Amygdala (tissue), 56 donors: ENCODE results near the gene DACT2.

Source experiments
- DNase-seq, 56 donors: peaks; one replicate each; lab custom pipeline; 2025; lab: John Stamatoyannopoulos, UW

The DACT2 gene

DNA sequence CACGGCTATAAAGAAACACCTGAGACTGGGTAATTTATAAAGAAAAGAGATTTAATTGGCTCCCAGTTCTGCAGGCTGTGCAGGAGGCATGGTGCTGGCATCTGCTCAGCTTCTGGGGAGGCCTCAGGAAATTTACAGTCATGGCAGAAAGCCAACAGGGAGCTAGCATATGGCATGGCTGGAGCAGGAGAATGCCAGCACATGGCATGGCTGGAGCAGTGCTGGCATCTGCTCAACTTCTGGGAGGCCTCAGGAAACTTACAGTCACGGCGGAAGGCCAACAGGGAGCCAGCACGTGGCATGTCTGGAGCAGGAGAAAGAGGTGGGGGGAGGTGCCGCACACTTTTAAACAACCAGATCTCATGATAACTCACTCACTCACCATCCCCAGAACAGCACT lies 32.5 kb upstream of the DACT2 start:
- DNase-seq: no peak

DNA sequence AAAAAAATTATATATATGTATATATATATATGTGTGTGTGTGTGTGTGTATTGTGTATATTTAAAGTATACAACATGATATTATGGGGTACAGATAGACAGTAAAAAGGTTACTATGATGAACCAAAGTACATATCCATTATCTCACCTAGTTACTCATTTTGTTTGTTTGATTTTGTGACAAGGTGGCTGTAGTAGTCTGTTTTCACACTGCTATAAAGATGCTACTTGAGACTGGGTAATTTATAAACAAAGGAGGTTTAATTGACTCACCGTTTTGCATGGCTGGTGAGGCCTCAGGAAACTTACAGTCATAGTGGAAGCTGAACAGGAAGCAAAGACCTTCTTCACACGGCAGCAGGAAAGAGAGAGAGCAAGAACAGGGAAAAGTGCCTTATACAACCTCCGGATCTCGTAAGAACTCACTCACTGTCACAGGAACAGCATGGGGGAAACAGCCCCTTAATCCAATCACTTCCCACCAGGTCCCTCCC lies 30.2 kb upstream of the DACT2 start:
- DNase-seq: no peak

DNA sequence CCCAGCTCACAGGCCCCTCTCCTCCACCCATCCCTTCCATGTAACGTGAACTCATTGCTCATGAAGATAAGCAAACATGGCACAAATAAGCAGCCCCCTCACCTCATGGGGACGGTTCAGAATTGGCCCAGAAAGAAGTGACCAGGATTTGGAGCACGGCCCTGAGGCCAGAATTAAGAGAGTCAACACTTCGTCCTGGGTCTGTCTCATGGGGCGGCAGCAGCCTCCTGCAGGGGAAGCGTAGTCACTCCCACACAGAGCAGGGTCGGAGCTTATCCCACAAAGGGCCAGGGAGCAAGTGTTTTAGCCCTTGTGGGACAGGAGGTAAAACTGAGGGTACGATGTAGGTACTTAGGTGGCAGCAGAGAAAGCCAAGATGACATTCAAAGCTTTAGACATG lies 28.6 kb upstream of the DACT2 start:
- DNase-seq: no peak

DNA sequence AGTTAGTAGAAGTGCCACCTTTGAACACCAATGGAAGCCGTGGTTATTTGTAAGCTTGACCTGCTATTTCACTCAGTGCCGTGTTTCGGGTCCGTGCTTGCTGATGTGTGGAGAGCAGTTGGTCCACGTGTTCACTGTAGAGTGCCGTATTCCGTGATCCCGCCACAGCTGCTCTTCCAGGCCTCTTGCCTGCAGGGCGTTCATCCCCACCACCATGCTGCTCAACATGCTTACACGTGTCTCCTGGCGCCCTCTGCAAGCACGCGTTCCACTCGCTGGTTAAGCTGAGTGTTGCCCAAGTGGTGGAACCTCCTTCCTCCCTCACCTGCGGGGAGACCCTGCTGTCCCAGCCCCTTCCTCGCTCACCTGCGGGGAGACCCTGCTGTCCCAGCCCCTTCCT lies 28.0 kb upstream of the DACT2 start:
- no peak for DNase-seq

DNA sequence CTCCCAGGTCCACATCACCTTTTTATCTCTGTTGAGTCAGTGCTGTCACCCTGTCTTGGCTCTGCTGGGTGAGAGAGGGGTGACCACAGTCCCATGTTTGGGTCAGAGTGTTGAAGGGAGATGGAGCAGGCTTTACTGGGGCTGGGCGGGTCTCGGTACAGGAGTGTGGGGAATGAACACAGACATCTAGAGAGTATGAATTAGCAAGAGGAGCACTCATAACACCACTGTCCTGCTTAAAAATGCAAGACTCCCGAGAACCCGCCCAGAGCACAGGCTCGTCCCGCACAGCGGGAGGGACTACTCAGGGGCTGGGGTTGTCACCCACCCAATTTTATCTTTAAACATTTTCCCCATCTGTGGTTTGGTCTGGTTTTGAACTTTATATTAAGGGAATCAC lies 27.5 kb upstream of the DACT2 start:
- no peak for DNase-seq

DNA sequence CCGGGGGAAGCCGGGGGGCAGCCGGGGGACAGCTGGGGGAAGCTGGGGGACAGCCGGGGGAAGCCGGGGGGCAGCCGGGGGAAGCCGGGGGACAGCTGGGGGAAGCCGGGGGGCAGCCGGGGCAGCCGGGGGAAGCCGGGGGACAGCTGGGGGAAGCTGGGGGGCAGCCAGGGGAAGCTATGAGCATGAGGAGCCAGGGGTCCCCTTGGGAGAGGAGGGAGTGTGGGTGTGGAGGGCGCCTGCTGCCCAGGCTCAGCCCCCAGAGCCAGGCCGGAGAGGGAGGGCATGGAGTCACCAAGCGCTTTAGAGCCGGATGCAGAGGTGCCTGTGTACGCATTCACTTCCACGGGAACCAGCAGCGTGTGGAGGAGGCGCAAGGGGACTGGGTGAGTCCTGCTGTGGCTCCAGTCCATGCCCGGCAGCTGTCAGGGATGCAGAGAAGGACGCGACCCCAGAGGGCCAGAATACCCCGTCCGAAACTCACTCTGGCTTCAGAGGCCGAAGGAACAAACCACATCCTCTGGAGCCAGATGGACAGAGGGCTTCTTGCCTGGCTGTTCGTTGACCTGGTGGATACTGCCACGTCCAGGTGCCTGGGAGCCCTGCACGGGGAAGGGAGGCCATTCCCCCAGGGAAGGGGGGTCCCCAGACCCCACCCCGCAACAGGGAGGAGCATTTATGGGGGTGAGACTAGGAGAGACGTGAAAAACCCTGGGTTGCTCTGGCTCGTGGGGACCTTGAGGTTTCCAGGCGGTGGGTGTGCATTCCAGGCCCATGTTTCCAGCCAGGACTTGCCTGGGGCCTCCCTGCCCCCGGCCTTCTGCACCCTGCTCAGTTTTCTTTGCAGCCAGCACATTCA lies 26.5 kb upstream of the DACT2 start:
- no peak for DNase-seq

DNA sequence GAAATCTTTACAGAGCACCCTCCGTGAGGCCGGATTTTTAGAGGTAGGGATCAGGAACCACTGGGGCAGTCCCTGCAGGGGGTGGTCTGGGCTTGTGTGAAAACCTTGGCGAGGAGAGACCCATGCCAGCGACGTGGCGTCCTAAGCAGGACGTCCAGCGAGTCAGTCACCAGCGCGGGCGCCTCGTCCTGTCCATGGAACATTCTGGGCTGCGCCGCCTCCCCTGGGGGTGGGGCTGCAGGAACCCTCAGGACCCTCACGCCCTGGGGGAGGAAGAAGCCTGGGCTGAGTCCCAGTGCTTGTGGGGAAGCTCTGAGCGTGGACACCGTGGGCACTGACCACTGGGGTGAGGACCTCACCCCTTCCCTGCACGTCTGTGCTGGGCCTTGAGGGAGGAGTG lies 25.7 kb upstream of the DACT2 start:
- no peak for DNase-seq

DNA sequence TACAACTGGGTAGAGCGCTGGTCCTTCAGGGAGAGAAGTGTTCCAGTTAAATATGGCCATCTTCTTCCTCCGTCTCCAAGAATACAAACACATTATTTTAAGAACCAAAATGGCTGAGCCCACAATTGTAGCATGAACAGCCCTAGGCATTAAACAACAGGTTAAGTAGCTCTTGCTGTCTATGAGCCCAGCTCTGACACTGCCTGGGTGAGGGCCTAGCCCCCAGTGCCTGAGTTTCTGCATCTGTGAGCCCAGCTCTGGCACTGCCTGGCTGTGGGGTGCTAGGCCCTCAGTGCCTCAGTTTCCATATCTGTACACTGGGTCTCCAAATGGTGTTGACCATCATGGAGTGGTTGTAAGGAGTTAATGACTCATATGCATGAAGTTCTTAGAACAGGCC lies 24.8 kb upstream of the DACT2 start:
- no peak for DNase-seq

DNA sequence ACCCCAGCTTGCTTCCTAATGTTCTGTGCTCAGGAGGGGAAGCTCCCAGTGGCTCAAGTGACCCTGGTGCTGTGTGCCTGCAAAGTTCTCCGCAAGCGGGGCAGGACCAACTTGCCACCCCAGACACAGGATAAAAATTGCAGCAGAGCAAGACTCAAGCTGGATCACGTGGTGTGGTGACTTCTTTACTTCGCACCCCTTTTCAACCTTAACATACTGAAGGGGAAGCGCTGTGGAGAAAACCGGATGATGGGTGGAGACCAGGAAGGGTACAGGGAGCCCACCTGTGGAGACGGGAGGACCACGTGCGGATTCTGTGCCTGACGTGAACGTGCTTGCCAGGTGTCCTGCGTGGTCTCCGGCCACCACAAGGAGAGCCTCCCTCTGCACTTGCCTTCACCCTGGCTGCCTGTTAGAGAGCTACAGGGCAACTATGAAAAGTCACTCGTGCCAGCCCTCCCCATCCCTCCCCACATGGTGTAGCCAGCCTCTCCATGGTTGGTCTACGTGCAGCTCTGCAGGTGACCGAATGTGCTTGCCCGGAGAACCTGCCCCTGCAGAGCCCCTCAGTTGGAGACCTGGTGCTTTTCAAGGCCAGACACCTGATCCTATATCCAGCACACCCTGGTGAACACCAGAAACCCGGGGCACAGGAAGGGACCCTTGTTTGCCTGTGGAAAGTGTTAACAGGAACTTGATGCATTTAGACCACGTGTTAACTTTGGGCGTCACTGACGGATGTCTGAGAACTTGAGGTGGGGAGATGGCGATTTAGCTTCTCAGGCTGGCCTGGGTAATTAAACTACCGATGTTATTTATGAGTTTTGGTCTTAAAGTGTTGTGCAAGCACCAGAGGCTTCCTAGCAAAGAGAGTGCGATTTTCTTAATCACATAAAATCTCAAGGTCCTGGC lies 23.9 kb upstream of the DACT2 start:
- DNase-seq: no peak

DNA sequence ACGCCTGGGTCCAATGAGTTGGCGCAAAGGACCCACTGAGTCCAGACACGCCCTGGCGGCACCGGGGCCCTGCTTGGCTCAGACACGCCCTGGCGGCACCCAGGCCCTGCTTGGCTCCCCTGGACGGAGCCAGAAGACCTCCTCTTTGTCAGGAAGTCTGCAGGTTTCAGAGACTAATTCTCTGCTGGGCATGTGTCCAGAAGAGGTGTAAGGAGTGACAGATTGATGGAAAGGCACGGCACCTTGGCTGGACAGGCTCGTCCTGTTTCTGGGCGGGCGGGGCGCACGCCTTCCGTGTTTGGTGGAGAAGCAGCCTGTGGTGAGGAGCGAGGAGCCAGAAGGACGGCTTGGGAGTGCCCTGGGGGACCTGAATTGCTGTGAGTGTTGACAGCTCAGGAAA lies 23.1 kb upstream of the DACT2 start:
- no peak for DNase-seq

DNA sequence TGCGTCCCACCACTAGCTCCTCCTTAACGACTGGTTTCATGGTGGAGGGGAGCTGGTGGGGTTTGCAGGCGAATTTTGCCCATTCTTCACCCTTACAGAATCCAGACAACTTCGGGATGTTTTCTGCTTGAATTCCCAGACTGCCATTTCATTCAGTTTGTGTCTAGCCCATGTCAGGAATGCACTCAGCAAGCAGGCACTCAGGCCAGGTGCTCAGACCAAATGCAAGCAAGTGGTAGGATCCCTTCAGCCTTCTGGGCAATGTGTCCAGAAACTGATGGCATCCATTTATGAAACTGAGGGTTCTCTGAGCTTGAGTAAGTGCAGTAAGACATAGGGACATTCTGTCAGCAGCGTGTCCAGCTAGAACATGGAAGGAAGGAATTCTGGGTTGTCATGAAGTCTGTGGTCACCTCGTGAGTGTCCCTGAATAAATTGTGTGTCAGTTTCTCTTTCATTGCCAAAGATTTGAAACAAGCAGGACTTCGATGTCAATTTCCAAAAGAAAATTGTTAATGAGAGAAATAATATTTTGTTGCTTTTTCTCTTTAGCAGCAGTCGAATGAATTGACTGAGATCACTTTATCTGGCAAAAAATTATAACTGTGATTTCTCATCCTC lies 21.8 kb upstream of the DACT2 start:
- no peak for DNase-seq

DNA sequence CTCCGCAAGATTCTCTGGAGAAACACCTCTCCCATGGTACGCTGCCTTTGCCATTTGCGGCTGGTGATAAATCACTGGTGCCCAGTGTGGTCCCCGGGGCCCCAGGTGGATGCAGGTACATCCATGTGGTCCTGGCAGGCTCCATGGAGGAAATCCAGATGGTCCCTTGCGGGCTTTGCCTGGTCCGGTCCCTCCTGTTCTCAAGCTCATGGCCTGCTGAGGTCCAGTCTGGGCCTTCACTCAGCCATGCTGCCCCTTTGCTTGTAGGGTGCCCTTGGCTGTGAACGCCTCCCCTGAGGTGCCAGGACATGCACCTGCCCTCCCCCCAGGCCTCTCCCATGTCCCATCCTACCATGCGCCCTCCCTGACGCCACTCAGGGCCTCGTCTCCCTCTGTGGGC lies 21.2 kb upstream of the DACT2 start:
- no peak for DNase-seq

DNA sequence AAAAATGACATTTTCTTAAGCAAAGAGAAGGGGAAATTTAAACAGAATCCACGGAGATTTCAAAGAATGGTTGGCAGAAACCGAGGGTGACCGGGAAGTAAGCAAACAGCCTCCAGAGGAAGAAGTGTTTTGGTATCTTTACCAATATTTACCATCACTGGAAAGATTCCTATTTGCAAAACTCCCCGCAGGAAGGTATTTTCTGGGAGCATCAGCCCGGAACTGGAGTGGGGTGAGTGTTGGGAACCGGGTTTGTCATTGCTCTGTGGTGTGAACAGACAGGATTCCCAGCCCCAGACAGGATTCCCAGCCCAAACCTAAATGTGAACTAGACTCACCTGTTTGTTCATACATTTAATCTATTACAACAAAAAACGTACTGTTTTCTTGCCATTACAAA lies 19.2 kb upstream of the DACT2 start:
- no peak for DNase-seq

DNA sequence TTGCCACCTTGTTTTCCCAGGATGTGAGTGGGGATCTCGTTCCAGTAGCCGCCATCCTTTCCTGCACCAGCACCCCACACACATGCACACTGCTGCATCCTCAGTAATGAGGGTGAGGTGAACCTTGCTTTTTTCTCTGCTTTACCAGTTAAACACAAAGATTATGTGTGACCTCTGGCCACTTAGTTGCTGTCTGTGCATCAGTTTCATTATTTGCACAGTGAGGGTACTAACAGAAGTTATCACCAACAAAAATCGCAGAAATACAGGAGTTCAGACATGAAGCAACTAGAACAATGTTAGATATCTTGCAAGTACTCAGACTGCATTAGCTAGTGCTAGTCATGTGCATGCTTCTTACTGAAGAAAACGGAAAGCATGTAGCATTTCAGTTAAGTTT lies 17.4 kb upstream of the DACT2 start:
- no peak for DNase-seq

DNA sequence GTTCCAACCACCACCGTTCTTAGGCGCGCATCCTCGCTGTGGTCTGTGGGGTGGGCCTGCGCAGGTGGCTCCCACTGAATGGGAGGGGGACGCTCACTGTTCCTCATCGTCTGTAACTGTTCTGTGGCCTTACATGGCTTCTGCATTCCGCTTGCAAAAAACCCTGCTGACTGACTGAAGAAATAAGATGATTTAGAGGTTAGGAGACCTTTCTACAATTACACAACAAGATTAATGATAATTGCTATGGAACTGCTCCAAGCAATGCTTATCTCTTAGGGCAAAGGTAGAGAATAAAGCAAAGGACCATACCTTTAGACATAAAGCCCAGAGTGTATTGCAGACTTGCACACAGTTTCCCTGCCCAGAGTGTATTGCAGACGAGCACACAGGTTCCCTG lies 14.4 kb upstream of the DACT2 start:
- no peak for DNase-seq

DNA sequence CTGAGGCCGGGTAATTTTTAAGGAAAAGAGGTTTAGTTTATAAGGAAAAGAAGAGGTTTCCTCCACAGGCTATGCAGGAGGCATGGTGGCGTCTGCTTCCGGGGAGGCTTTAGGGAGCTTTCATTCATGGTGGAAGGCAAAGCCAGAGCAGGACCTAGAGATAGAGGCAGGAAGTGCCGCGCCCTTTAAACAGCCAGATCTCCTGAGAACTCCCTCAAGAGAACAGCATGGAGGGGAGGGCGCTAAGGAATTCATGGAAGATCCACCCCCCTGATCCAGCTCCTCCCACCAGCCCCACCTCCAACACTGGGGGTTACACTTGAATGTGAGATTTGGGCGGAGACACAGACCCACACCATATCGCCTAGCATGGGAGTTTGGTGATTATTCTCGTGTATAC lies 13.9 kb upstream of the DACT2 start:
- no peak for DNase-seq

DNA sequence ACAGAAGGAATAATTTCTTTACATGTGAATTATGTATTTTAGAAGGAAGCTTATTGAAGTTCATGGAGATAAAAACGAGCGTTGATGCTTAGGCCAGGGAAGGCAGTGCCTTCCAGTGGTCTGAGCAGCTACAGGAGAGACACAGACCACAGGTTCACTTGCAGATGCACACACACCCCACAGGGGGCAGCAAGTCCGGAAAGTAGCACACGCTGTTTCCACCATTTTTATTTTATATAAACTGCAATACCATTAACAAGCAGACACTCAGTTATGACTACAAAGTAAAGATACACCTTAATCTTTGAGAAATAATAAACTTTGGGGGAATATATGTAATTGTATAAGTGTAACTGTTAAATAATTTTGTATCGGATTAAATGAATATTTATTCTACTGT lies 13.5 kb upstream of the DACT2 start:
- no peak for DNase-seq

DNA sequence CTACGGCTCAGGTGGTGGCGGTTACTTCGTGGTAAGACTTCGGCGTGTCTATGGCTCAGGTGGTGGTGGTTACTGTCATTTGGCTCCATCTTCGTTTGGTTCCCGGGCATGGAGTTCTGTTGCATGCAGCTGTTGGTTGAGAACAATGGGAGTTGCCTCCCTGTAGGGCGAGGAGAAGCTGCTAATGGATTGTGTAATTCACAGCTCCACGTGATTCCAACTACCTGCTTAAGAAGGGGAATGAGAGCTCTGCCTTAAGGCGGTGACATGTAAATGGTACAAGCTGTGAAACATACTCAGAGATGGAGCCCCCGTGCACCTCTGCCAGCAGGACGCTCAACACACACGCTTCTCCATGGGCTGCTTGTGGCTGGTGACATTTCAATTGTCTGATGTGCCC lies 12.4 kb upstream of the DACT2 start:
- no peak for DNase-seq

DNA sequence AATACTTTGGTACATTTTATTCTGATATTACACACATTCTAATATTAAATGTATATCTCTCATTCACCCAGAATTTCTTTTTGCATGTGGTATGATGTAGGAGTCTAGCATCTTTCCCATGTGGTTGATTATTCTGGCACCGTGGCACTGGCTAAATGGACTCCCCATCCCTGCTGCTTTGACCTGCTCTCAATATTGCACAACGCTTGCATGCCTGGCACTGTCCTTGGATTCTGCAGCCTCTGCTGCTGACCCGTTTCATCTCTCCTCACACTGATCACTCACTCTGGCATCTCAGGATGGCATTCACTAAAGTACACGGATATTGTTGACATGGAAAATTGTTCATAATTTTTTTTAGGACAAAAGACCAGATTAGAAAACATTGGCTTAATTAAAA lies 11.5 kb upstream of the DACT2 start:
- DNase-seq: no peak

DNA sequence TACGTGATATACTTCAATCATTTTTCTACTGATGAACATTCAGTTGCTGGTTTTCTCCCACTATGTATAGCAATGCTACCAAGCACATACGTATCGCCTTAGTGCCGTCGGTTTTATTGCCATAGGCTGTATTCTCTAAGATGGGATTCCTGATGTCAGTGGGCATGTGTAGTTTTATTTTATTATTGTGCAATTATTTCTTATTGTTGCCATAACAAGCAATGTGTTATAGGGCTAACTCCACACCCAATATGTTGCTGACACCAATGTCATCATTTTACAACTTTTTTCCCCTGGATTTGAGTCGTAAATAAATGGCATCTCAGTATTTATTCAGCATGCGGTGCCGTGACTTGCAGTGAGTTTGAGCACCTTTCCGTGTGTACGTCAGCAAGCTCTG lies 10.8 kb upstream of the DACT2 start:
- no peak for DNase-seq

DNA sequence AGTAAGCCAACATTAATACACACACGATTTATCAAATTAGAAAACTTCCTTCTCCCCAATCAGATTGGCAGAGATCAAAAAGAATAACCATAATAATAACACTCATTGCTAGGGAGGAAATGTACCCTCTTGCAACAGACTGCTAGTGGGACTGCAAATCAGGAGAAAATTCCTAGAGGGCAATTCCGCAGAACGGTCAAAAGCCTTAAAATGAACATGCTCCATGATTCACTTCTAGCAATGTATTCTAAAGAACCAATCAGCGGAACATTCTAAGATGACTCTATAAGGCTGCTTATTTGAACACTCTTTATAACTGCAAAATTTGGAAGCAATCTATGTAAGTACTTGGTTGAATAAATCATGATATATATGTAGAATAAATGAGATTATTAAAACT lies 8.5 kb upstream of the DACT2 start:
- no peak for DNase-seq
